C4-2B (cell line): ENCODE results near the gene USP37.

Experiments used
- ZFX ChIP-seq: fragments of 450-650 bp; IDR thresholded peaks from 2 replicates; pipeline ENCODE4 v1.6.1; 2017
- TF ChIP-seq, protein P1 (sequence below): fragments of 450-650 bp; conservative IDR thresholded peaks from 2 replicates; pipeline ENCODE4 v1.5.1; 2017; ENCODE audit warnings: mild to moderate bottlenecking

DNA sequence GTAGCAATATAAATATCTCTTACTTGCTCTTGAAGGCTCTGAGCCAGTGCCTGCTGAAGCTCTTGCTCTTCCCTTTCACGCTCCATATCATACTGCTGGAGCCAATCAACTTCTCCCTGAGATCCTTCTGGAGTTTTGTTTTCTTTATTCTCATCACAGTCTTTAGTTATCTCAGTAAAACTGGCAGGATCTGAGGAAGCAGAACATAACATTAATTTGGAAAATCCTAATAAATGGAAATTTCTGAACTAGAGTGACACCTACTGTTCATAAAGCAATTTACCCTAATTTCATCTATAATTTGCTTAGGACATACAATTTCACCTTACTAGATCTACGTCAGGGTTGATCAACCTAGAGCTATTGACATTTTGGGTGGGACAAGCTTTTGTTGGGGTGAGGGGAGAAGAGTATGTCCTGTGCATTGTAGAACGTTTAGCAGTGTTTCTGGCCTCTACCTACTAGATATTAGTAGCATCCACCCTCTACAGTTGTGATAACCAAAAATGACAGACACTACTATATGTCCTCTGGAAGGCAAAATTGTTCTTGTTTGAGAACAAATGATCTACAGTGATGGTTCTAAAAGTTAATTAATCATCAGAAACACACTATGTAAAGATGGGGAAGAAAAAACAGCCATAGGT, 102.0 kb downstream of the USP37 start:
- TF ChIP-seq, protein P1, sequence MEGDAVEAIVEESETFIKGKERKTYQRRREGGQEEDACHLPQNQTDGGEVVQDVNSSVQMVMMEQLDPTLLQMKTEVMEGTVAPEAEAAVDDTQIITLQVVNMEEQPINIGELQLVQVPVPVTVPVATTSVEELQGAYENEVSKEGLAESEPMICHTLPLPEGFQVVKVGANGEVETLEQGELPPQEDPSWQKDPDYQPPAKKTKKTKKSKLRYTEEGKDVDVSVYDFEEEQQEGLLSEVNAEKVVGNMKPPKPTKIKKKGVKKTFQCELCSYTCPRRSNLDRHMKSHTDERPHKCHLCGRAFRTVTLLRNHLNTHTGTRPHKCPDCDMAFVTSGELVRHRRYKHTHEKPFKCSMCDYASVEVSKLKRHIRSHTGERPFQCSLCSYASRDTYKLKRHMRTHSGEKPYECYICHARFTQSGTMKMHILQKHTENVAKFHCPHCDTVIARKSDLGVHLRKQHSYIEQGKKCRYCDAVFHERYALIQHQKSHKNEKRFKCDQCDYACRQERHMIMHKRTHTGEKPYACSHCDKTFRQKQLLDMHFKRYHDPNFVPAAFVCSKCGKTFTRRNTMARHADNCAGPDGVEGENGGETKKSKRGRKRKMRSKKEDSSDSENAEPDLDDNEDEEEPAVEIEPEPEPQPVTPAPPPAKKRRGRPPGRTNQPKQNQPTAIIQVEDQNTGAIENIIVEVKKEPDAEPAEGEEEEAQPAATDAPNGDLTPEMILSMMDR: peak; percentile 66
- no peak for TF ChIP-seq ZFX
